Measurements from ENCODE around the gene FER.
"Not testable (repeated sequence)": the region's sequence is repeated elsewhere in the genome, so short reads cannot be mapped to it uniquely, and the experiment has no call there.

The FER gene

GRCh38 chr5:109125755-109126429 lies 378.2 kb downstream of the FER start:
- no peak for DNase-seq (ENCODE audit: low spot score)

GRCh38 chr5:109126481-109126880 lies 378.8 kb downstream of the FER start:
- no peak for DNase-seq (ENCODE audit: low spot score)

GRCh38 chr5:109136906-109137305 lies 389.2 kb downstream of the FER start:
- DNase-seq (ENCODE audit: low spot score), result no peak

- DNase-seq (ENCODE audit: low spot score), result no peak
Measured at GRCh38 chr5:109141222-109142200, 393.8 kb downstream of the FER start.

- DNase-seq (ENCODE audit: low spot score), result no peak
Measured at GRCh38 chr5:109143031-109143430, 395.3 kb downstream of the FER start.

- no peak for DNase-seq (ENCODE audit: low spot score)
Measured at GRCh38 chr5:109145139-109145538, 397.4 kb downstream of the FER start.

- no peak for DNase-seq (ENCODE audit: low spot score)
Measured at GRCh38 chr5:109146591-109146990, 398.9 kb downstream of the FER start.

- DNase-seq (ENCODE audit: low spot score), result no peak
Measured at GRCh38 chr5:109152565-109152964, 404.9 kb downstream of the FER start.

- DNase-seq (ENCODE audit: low spot score), result no peak
Measured at GRCh38 chr5:109155625-109156024, 407.9 kb downstream of the FER start.

GRCh38 chr5:109156885-109157284 lies 409.2 kb downstream of the FER start:
- DNase-seq (ENCODE audit: low spot score), result no peak

GRCh38 chr5:109160468-109160867 lies 412.8 kb downstream of the FER start:
- DNase-seq (ENCODE audit: low spot score), result no peak

GRCh38 chr5:109161914-109162683 lies 414.4 kb downstream of the FER start:
- no peak for DNase-seq (ENCODE audit: low spot score)

GRCh38 chr5:109163336-109163735 lies 415.6 kb downstream of the FER start:
- DNase-seq (ENCODE audit: low spot score), result no peak

- no peak for DNase-seq (ENCODE audit: low spot score)
Measured at GRCh38 chr5:109164001-109164400, 416.3 kb downstream of the FER start.

GRCh38 chr5:109167586-109167985 lies 419.9 kb downstream of the FER start:
- DNase-seq (ENCODE audit: low spot score), result no peak

- no peak for DNase-seq (ENCODE audit: low spot score)
Measured at GRCh38 chr5:109168151-109168550, 420.5 kb downstream of the FER start.

GRCh38 chr5:109170629-109171350 lies 423.1 kb downstream of the FER start:
- DNase-seq (ENCODE audit: low spot score), result no peak

GRCh38 chr5:109171437-109172073 lies 423.9 kb downstream of the FER start:
- DNase-seq (ENCODE audit: low spot score), result not testable (repeated sequence)

- DNase-seq (ENCODE audit: low spot score), result no peak
Measured at GRCh38 chr5:109173036-109173794, 425.5 kb downstream of the FER start.

GRCh38 chr5:109177227-109177626 lies 429.5 kb downstream of the FER start:
- no peak for DNase-seq (ENCODE audit: low spot score)
